Measurements from ENCODE around the gene POU5F2. TPM values are rescaled to one million over a fixed set of nuclear protein-coding genes. Genes with fewer than 3 reads are reported as not detected.

The POU5F2 gene
- total RNA-seq, 2 experiments from 2014 or later, result 0.73 to 1.0 TPM

GRCh38 chr5:93717162-93717561 lies 24.2 kb downstream of the POU5F2 start:
- ChIA-PET CTCF (no interaction called here), POLR2A (interaction anchor here (0.7 kb wide), 1 partner anchor 119 kb away, joined by 3 read pairs; no protein-coding TSS in a partner anchor)
- Histone ChIP-seq H3K4me3 (ENCODE audit: low read length) (no peak overlapping the region), H3K36me3 (ENCODE audit: insufficient read depth, low read length) (no peaks in the 10 kb centered on the region), H3K4me1 (ENCODE audit: insufficient read depth, low read length) (no peaks in the 10 kb centered on the region), H3K27ac (ENCODE audit: low read depth in 1 of 2, low read length in 2 of 2) (no peak overlapping the region), H3K9me3 (ENCODE audit: control insufficient read depth in 1 of 2, insufficient read depth in 1 of 2, low read length in 2 of 2) (no peaks in the 10 kb centered on the region), H3K27me3 (ENCODE audit: control insufficient read depth in 1 of 2, insufficient read depth in 2 of 2, low read length in 2 of 2) (no peaks in the 10 kb centered on the region)
- Mint-ChIP-seq H3K4me3 (no peak overlapping the region), H3K36me3 (ENCODE audit: low read depth) (peaks cover 10% of the 10 kb centered on the region), H3K4me1 (ENCODE audit: low read depth) (peaks cover 19% of the 10 kb centered on the region), H3K27ac (no peak overlapping the region), H3K27me3 (no peaks in the 10 kb centered on the region), H3K9me3 (no peaks in the 10 kb centered on the region)
- intact Hi-C loops (cut with DNase I, micrococcal nuclease), result no loop called here
- DNase-seq (no peak), ATAC-seq (ENCODE audit: poor library complexity) (no peak)
- TF ChIP-seq CTCF (IDR thresholded peaks at IDR 0.05), result no peak

- H3K27ac ChIP-seq (ENCODE audit: low read depth in 1 of 2, low read length in 2 of 2), result no peak overlapping the region
- H3K9me3 Mint-ChIP-seq, result no peaks in the 10 kb centered on the region
- H3K4me3 Mint-ChIP-seq, result no peak overlapping the region
- H3K36me3 ChIP-seq (ENCODE audit: insufficient read depth, low read length), result no peaks in the 10 kb centered on the region
- H3K4me1 ChIP-seq (ENCODE audit: insufficient read depth, low read length), result no peaks in the 10 kb centered on the region
- POLR2A ChIA-PET, result no interaction called here
- H3K27me3 Mint-ChIP-seq, result no peaks in the 10 kb centered on the region
- intact Hi-C loops (cut with DNase I, micrococcal nuclease), result no loop called here
- no peak for TF ChIP-seq CTCF (IDR thresholded peaks at IDR 0.05)
- no peak overlapping the region for H3K4me3 ChIP-seq (ENCODE audit: low read length)
- no peak overlapping the region for H3K27ac Mint-ChIP-seq
- DNase-seq, result no peak
- no peak for ATAC-seq (ENCODE audit: poor library complexity)
- no peaks in the 10 kb centered on the region for H3K27me3 ChIP-seq (ENCODE audit: control insufficient read depth in 1 of 2, insufficient read depth in 2 of 2, low read length in 2 of 2)
- CTCF ChIA-PET, result interaction anchor here (0.6 kb wide), 1 partner anchor 8 kb away, joined by 3 read pairs; no protein-coding TSS in a partner anchor
- H3K9me3 ChIP-seq (ENCODE audit: control insufficient read depth in 1 of 2, insufficient read depth in 1 of 2, low read length in 2 of 2), result no peaks in the 10 kb centered on the region
- peaks cover 13% of the 10 kb centered on the region for H3K4me1 Mint-ChIP-seq (ENCODE audit: low read depth)
- H3K36me3 Mint-ChIP-seq (ENCODE audit: low read depth), result peaks cover 10% of the 10 kb centered on the region
Observed at GRCh38 chr5:93716453-93716852, 24.9 kb downstream of the POU5F2 start.

- Histone ChIP-seq H3K27me3 (ENCODE audit: control insufficient read depth in 1 of 2, insufficient read depth in 2 of 2, low read length in 2 of 2) (no peaks in the 10 kb centered on the region), H3K9me3 (ENCODE audit: control insufficient read depth in 1 of 2, insufficient read depth in 1 of 2, low read length in 2 of 2) (no peaks in the 10 kb centered on the region), H3K36me3 (ENCODE audit: insufficient read depth, low read length) (no peaks in the 10 kb centered on the region), H3K27ac (ENCODE audit: low read depth in 1 of 2, low read length in 2 of 2) (no peak overlapping the region), H3K4me3 (ENCODE audit: low read length) (no peak overlapping the region), H3K4me1 (ENCODE audit: insufficient read depth, low read length) (no peaks in the 10 kb centered on the region)
- Mint-ChIP-seq H3K27me3 (no peaks in the 10 kb centered on the region), H3K9me3 (no peaks in the 10 kb centered on the region), H3K27ac (no peak overlapping the region), H3K4me3 (no peak overlapping the region), H3K36me3 (ENCODE audit: low read depth) (peaks cover 10% of the 10 kb centered on the region), H3K4me1 (ENCODE audit: low read depth) (peaks cover 7% of the 10 kb centered on the region)
- ChIA-PET CTCF (no interaction called here), POLR2A (no interaction called here)
- TF ChIP-seq CTCF (IDR thresholded peaks at IDR 0.05), result no peak
- intact Hi-C loops (cut with DNase I, micrococcal nuclease), result no loop called here
- DNase-seq, result no peak
- ATAC-seq (ENCODE audit: poor library complexity), result no peak
Observed at GRCh38 chr5:93715761-93716160, 25.6 kb downstream of the POU5F2 start.

Data from CD4-positive, alpha-beta T cell (primary cell).